ENCODE results near the gene PLA2G4B.

Gene PLA2G4B, protein sequence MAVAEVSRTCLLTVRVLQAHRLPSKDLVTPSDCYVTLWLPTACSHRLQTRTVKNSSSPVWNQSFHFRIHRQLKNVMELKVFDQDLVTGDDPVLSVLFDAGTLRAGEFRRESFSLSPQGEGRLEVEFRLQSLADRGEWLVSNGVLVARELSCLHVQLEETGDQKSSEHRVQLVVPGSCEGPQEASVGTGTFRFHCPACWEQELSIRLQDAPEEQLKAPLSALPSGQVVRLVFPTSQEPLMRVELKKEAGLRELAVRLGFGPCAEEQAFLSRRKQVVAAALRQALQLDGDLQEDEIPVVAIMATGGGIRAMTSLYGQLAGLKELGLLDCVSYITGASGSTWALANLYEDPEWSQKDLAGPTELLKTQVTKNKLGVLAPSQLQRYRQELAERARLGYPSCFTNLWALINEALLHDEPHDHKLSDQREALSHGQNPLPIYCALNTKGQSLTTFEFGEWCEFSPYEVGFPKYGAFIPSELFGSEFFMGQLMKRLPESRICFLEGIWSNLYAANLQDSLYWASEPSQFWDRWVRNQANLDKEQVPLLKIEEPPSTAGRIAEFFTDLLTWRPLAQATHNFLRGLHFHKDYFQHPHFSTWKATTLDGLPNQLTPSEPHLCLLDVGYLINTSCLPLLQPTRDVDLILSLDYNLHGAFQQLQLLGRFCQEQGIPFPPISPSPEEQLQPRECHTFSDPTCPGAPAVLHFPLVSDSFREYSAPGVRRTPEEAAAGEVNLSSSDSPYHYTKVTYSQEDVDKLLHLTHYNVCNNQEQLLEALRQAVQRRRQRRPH
- 0.68 to 4.3 (median 3.1) reads per million in 4 experiments for total RNA-seq

DNA sequence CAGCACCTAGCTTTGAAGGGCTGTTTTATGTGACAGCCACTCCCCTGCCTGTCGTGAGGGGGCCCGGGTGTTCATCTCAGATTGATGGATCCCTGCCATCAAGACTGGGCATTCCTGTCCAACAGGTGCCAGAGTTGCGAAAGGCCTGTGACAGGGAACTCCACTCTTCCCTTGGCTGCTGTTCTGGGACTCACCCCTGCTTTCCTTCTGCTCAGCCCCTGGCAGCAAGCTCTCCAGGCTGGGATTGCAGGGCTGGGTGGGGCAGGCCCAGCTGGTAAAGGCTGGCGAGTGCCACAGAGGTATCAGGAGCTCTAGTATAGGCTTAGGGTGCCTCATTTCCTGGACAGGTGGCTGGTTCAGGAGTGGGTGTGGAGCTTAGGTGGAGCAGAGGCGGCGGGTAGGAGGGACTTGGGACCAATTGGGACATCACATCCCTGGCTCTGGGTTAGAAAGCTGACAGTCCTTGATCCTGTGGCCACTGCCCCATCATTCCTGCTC is at the start of gene PLA2G4B:
PLA2G4B (plus strand) TSS at position 448 of the 498 bp plus-strand sequence. CDS start 67 bp downstream, outside the sequence.
- DNase-seq, result no peak

DNA sequence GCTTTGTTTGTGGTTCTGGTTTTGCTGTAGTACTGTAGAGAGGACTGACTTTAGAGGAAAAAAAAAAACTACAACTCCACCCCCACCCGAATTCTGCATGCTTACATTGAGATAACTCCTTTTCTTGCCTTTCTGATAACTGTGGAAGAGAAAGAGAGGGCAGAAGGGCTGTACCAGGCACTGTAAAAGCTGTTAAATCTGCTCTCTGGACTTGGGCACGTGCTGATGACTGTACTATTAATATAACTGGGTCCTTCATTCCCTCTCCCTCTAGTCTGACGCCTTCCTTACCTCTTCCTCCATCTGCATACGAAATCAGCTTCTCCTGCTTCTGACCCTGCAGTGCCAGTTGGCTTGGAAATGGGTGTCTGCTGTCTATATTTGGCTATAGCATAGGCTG is 49.4 kb upstream of the PLA2G4B start:
- DNase-seq, result no peak

DNA sequence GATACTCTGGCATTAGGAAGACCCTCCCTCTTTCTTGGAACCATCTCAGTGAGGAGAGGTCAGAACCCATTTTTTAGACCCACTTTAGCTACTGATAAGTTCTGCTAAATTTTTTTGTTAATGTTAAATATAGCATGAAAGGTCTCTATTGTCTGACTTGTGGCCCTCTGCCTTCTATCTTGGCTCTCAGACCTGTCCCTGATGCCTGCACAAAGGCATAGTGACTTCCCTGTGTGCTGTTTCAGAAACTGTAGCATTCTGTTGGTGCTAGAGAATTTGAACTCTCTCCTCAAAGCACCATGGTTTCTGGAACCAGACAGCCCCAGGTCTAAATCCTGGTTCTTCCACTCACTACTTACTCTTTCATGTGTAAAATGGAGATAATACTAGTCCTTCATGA is 49.0 kb upstream of the PLA2G4B start:
- DNase-seq, result no peak

DNA sequence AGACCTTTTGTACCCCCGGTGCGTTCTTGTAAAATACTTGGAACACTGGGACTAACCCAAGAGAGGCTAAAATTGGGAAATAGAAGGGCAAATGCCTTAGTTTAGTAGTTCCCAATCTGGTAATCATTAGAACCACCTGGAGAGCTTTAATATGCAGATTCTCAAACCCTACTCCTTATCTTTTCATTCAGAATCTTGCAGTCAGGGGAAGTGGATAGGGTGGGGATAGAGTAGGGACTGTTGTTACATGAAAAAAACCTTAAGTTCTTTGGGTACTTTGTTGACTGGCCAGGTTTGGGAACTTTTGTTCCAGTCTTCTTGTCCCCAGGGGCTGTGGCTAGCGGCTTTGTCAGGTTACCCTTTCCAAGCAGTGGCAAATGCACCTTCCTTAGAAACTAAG is 48.5 kb upstream of the PLA2G4B start:
- no peak for DNase-seq

DNA sequence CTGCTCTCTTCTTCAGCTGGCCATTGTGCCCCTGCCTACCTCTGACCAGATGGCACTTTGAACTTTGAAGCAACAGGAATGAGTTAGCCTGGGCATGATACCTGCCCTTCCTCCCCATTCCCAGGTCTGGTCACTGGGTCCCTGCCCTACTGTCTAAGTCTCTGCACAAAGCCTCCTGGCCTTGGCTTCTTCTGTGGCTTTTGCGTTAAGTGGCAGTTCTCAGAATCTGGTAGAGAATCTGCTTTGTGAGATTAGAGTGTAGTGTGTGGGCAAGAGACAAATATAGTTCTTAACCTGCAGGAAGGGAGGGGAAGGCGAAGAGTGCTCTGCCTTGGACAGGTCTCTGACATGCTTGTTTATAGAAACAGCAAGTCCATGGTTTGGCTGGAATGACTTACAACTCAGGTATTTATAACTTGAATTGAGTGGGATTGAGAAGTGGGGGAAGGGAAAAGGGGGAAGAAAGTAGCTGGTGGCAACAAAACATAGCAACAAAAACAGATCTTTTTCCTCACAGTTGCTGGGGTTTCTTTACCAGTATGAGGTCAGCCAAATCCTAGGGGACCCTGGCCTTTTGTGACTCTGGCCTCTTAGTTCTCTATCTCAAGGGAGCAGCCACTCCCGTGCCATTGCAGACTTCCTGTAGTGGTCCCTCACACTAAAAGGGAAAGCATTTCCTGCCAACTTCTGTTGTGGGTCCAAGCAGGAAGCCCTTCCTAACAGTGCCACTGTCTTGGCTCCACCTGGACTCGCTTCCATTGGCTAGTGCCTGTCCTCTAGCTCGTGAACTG is 47.7 kb upstream of the PLA2G4B start:
- no peak for DNase-seq

DNA sequence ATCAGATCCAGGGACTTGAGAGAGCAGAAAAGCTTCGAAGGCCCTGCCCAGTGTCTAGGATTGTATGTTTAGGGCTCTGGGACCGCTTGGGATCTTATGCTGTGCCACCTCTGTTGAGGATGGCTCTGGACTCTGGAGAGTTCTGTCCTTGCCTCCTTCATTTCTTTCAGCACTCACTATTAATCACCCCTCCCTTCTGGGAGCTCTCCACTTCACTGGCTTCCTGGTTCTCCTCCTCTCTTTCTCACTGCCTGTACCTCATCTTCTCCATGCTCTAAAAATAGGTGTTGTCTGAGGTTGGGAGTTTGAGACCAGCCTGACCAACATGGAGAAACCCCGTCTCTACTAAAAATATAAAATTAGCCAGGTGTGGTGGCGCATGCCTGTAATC is 47.1 kb upstream of the PLA2G4B start:
- DNase-seq, result no peak

DNA sequence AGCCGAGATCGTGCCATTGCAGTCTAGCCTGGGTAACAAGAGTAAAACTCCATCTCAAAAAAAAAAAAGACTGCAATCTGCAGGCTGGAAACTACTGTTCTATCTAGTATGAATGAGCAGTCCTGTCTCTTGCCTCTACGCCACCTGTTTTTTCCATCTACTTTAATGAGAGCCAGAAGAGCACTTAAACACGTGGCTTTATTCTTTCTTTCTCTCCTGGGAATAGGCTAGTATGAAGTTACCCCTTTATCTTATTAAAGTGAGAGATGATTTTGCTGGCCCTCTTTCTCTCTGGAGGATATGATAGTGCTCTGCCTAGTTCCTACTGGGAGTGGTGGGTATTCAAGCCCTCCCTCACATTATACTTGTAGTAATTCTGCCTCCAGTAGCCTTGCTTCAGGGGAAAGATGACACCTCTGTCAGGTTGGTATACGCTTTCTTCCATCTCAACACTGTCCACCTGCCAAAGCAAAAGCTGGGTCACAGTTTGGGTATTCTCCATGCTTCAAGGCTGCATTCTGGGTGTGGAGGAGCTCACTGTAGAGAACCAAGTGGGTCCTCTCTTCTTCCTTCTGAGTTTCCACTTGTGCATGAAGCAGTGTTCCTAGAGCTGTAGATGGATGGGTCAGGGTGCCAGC is 46.5 kb upstream of the PLA2G4B start:
- no peak for DNase-seq

DNA sequence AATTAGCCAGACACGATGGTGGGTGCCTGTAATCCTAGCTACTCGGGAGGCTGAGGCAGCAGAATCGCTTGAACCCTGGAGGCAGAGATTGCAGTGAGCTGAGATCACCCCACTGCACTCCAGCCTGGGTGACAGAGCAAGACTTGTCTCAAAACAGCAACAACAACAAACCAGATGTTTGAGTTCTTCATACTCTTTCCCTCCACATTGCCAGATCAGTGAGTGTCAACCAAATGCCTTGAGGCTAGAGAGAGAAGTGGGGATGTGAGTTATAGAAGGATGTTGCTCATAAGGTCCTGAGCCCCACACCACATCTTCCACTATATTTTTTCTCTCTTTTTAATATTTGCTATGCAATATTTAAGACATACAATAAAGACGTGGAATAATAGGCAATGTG is 44.6 kb upstream of the PLA2G4B start:
- DNase-seq, result no peak

DNA sequence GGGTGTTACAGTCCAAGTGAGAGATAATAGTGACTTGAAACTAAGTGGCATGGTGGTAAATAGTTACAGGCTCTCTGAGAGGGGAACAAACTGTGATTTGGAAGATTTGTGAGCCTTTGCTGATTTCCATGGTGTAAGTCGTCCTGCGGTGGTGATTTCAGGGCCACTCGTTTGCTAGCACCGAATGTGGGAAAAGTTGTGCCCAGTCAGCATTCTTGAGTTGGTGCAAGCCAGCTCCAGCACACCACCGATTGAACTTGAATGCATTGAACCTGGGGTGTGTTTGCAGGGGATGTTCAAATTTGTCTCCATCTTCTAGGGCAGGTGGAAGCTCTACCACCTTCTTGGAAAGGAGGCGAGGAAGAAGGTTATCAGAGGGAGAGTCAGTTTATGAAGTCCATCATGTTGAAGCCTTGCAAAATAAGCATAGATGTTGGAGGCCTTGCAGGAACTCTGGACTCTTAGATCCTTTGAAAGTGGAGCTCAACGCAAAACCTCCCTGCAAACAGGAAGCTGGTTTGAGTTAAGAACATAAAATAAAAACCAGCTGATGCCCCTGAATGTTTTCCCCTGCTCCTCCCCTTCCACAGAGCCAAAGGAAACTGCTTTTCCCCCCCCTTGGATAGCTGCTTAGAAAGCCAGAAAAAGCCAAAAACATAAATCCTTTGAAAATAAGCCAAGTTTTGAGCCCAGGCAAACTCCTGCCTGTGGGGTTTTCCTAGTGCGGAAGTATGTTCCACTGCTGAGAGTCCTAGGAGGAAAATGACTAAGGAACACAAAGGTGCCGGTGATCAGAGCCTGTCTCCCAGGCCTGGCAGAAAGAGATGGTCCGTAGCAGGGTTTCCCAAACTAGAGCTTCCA is 42.4 kb upstream of the PLA2G4B start:
- DNase-seq, result no peak

DNA sequence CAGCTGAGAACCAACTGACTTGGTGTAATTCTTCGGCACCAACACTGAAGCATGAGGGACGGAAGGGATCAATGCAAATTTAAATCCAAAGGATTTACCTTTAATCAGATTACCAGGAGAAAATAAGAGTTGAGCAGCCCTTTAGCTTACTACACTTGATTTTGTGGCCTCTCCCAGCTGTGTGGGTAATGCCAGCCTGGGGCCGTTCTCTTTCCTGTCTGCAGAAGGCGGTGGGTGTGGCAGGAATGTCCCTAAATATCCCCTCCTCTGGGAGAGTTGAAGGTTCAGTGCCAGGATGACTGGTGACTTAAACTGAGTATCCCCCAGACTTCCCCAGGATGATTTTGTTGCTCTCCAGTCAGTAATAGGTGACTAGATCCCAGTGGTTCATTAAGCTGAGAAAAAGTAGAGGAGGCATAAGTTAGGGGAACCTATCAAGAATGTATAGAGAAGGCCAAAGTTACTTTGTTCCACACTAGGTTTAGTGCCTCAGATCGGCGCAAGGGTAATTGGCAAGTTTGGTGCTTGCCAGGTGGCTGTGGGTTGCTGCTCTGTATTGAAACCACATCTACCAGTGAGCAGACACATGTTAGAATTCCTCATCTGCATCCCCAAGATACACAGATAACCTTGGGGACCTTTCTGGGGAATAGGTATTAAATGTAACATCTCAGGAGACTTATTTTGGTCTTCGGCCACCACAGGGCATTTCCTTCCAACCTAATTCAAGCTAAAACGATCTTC is 41.3 kb upstream of the PLA2G4B start:
- DNase-seq, result no peak

DNA sequence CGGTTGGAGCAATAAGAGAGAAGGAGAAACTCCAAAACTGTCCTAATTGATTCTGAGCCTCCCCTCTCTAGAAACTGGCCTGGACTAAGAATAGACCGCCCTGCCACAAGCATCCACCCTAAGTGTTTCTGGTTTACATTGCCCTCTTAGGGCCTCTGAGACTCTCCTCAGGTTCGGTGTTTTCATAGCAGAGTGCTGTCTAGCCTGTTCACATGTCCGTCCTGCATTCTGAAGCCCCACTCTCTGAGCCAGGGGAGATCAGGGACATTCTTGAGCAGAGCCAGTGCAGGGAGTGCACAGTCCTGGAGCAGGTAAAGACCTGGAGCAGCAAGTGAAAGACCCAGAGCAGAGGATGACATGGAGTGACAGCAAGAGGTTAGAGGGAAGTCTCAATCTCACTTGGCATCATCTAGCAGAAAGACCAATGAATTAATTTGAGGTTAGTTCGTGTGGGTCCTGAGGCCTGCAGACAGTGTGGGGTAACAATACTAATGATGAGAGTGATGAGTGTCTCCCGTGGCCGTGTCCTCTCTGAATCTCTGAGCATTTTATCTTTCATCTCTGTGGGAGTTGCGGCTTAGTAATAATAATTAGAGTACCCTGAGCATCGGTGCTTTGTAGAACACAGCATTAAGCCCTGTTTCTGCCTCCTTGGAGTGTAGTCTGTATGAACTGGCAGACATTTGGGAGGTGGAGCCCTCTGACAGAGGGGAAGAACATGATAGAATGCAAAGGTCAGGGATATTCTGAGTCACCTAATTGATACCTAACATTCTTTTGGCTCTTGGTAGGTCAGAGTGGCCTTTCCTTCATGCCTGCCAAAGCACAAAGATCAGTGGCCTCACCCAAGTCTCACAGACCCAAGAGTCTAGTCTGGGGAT is 39.8 kb upstream of the PLA2G4B start:
- DNase-seq, result no peak

DNA sequence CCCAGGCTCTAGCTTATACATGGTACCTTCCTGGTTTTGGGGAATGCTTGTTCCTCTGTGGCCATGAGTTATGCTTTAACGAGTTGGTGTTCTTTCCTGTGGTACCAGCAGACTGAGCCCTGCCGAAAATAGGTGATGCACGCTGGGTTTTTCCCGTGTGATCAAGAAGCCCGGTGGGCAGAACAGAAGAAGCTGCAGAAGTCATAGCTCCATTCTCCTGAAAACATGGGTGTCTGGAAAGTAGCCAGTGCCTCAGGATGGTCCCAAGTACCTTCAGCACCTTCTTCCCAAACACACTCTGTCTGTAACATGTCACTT is 39.2 kb upstream of the PLA2G4B start:
- DNase-seq, result no peak

DNA sequence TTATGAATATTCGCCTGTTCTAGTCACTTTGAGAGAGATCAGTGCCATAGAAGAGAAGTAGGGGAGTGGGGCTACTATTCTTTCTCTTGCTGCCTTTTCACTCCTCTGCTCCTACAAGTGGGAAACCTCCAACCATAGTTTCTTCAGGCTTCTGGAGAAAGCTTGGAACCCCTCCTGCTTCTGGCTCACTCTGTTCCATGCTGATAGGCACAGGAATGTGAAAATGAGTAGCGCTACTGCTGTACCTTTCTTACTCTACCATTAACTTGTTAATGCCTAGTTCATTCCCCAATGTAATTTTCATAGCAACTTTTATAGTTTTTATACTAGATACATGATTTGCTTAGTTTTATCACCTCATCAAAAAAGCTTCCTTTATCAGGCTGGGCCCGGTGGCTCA is 37.5 kb upstream of the PLA2G4B start:
- DNase-seq, result no peak

DNA sequence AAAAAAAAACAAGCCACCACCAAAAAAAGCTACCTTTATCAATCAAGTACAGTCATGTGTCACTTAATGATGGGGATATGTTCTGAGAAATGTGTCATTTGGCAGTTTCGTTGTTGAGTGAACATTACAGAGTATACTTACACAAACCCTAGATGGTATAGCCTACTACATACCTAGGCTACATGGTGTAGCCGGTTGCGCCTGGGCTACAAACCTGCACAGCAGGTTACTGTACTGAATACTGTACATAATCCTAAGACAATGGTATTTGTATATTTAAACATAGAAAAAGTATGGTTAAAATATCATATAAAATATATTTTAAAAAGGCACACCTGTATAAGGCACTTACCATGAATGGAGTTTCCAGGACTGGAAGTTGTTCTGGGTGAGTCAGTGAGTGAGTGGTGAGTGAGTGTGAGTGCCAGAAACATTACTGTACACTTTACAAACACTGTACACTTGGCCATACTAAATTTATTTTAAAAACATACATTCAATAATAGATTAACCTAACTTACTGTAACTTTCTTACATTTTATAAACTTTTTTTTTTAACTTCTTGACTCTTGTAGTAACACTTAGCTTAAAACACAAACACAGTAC is 36.7 kb upstream of the PLA2G4B start:
- DNase-seq, result no peak

DNA sequence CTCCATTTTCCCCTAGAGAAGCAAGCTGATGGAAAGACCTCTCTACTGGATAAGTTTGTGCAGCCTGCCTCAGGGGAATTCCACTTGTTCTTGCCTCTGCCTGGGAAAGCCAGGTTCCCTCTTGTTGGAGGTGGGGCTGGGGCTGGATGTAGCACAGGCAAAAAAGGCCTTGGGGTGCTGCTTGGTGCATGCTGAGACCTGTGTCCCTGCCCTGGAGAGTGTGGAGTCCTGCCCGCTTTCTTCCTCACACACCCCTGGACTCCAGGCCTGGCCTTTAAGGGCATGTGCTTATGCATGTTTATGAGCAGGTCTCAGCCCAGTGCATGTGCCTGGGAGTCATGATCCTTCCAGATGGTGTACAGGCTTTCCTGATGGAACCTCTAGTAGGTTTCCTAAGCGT is 34.3 kb upstream of the PLA2G4B start:
- no peak for DNase-seq

DNA sequence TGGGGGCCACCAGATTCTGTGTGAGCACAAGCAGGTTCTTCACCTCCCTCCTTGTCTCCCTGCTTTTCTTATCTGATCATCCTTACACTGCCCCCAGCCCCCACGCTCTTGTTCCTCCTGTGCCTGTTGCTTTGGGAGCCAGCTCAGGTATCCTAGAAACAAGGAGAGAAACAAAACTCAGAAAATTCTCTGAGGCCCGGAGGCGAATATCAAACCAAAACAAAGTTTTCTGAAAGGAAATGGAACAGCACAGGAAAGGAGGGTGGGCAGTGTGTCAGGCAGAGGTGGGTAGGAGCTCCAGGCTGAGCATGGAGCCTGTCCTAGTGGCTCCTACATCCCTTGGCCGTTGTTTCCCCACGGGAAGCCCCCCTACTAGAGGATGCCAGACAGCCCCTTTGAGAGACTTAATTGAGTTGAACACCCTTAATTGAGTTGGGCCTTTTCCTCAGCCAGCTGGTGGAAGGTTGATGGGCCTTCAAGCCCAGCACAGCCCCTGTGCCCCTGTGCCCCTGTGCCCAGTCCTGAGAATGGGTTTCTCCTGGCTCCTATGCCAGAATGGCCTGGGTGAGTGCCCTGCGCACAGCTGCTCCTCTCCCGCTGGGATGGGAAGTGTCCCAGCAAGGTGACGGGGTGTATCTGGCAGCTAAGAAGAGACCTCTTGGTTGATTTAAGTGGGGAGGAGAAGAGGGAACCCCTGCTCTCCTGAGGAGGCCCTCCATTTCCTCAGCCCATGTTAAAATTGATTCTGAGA is 33.6 kb upstream of the PLA2G4B start:
- DNase-seq, result no peak

DNA sequence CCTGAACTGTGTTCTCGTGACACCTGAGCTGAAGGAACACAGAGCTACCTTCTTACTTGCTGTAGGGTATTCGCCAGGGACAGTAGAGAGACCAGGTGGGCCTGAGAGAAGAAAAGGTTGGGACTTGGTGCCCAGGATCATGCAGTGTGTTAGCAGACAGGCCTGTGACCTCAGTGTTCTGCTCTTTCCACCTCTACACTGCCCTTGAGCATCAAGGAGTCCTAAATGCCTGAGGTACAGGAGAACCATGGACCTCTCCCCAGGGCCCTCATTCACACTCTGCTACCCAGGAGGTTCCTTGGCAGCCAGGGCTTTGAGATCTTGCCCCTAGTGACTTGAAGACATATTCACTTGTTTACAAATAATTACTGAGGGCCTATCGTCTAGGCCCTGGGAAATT is 32.9 kb upstream of the PLA2G4B start:
- no peak for DNase-seq

DNA sequence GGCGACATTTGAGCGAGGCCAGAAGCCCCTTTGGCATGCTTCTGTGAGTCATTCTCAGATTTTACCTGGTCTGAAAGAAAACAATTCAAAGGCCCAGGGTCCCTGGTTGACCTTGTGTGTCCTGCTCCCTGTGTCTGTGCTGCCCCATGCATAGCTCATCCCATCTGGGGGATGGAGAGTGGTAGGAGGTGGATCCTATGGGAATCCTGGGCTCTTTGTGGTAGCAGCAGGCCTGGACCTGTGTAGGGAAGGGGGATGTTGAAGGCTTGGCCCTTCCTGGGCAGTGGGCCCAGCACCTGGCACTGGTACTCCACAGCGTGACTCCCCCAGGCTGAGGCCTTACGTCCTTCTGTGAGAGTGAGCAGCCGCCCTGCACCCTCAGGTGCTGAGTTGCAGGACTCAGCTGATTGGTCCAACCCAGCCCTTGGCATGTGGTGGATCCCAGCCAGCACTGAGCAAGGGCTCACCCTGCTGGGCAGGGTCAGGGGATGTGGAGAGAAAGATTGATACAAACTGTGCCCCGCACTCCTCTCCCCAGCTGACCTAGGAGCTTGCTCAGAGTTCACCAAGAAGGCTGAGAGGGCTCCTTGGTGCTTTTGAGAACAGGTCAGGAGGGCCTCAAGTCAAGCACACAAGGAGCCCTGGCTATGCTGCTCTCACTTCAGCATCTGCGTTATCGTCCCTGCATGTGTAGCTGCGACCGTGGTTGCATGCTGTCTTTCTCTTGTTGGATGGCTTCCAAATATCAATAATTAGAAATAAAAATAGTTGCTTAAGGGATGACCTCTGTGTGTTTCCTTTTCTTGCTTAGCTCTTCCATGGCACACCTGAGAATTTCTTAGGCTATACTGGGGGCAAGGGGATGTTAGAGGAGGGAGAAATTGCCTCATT is 32.1 kb upstream of the PLA2G4B start:
- no peak for DNase-seq

Data from effector CD8-positive, alpha-beta T cell (primary cell).